Fibroblast of skin of left quadriceps (primary cell): ENCODE measurements around the gene SEC61A2.
A peak's percentile ranks its signal among the peaks of the same experiment; 100 is the strongest.

Source experiments
- DNase-seq, 2 experiments: peaks; one replicate each; pipeline ENCODE4 v3.0.0-alpha.2; 2013; ENCODE audit warnings: low read depth in 2 of 2

SEC61A2 gene

GRCh38 chr10:12196531-12197211, 67.2 kb downstream of the SEC61A2 start:
- no peak for DNase-seq

GRCh38 chr10:12198156-12198555, 68.7 kb downstream of the SEC61A2 start:
- DNase-seq, result no peak

DNA sequence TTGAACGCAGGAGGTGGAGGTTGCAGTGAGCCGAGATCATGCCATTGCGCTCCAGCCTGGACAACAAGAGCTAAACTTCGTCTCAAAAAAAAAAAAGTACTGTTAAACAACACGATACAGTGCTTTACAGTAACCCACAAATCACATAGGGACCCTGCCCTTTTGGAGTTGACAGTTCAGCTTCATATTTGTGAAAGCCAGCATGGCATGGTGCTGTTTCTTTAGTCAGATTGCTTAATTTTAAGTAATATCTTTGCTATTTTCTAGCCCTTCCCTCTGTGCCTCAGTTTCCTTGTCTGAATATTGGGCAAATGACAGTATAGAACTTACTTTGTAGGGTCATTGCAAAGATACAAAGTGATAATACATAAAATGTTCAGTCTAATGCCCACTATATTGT, 71.4 kb downstream of the SEC61A2 start:
- DNase-seq, result no peak

GRCh38 chr10:12201543-12201942, 72.1 kb downstream of the SEC61A2 start:
- DNase-seq, result no peak

DNA sequence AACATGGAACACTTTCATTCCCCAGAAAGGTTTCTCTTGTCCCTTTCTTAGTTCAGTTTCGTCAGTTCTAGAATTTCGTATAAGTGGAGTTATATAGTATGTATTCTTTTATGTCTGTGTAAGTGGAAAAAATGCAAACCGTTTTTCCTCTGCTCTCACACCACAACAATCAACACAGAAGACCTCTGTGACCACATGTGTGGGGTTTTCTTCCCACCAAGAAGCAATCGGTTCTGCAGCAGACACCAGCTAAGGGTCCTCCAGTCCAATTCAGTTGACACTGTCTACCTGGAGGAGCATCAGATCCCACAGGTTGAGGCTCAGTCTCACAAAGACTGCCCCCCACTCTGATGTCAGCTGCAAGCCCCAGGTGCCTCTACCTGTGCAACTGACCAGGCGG, 72.7 kb downstream of the SEC61A2 start:
- no peak for DNase-seq

GRCh38 chr10:12205082-12205481, 75.6 kb downstream of the SEC61A2 start:
- no peak for DNase-seq

- DNase-seq, result no peak
Observed at GRCh38 chr10:12207114-12207513, 77.6 kb downstream of the SEC61A2 start.

DNA sequence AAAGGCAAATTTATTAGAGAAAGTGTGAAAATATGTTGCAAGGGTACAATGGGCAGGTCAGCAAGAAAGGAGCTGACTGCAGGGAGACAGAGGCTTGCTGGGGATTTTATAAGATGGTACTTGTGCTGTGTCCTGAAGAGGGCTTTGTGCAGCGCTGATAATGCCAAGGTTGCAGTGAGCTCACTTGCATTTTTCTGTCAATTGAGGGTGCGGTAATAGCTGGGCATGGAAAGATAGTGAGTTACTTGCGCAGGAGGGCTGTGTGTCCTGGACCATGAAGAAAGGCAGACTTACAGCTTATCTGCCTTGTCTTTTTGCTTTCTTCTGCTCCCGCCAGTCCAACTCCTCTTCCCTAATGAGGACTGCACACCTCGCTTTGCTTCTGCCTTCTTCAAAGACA, 79.0 kb downstream of the SEC61A2 start:
- DNase-seq, result no peak

DNA sequence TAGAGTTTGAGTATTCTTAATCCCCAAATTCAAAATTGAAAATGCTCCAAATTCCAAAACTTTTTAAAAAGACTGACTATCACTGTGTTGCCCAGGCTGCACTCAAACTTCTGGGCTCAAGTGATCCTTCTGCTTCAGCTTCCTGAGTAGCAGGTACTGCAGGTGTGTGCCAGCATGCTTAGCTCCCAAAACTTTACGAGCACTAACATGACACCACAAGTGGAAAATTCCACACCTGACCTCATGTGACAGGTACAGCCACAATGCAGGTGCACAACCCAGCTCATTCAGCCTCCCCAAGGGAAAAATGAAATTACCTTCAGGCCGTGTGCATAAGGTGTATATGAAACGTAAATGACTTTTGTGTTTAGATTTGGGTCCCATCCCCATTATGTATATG, 83.0 kb downstream of the SEC61A2 start:
- DNase-seq, result no peak

GRCh38 chr10:12213621-12214020, 84.1 kb downstream of the SEC61A2 start:
- DNase-seq, result no peak

DNA sequence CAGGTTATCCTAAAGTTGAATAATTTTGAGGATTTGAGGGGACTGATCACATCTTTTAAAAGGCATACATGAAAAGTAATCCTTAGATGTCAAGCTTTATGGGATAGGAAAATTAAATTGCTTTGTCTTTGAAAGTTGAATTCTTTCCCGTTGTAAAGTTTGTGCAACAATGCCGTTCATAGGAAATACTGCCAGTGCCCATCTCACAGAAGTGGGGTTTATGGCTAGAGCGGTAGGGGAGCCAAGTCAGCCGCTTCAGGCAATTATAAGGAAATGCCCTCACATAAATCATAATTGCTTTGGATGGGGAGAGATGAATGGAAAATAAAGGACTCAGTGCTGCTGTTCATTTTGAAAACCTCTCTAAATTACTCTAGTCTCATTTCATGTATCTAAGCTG, 84.6 kb downstream of the SEC61A2 start:
- DNase-seq, result no peak

DNA sequence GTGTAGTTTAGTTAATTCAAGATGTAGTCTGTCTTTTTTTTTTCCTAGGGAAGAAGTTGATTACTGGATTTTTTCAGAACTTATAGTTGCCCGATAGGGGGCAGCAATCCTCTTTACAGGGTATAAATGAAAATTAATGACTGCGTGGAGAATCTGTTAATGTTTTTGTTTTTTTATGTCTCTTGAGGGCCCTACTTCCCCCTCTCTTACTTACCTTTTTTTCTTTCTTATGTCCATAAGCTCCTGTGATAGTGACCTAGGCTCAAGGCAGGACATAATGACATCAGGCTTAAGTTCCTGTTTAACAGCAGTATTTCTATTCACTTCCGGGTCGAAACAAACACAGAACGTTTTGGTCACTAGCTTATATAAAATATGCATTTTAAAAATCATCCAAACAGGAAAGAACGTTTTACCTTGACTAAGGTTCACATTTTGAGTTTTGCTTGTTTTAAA, 85.3 kb downstream of the SEC61A2 start:
- peak; percentile 55 to 65 for DNase-seq
